Epithelial cell of esophagus (primary cell): Measurements from ENCODE around the gene ZNF487.
A peak's percentile ranks its signal among the peaks of the same experiment; 100 is the strongest.
"Not testable (repeated sequence)": the region's sequence is repeated elsewhere in the genome, so short reads cannot be mapped to it uniquely, and the experiment has no call there.

Experiments used
- DNase-seq: peaks from one replicate; pipeline ENCODE4 v3.0.0; 2010; ENCODE audit warnings: low read depth
- H3K4me3 ChIP-seq: 2 replicates; pipeline ENCODE4 v1.5.1; 2011; ENCODE audit warnings: mild to moderate bottlenecking, low read length, control low read depth
- TF ChIP-seq, protein P1 (sequence below): IDR thresholded peaks from 2 replicates; pipeline ENCODE4 v1.5.1; 2011; ENCODE audit warnings: low read depth, mild to moderate bottlenecking, low read length, control low read depth, inconsistent platforms; ENCODE audit not compliant: insufficient read depth; ENCODE audit errors: missing control alignments

ZNF487 gene

DNA sequence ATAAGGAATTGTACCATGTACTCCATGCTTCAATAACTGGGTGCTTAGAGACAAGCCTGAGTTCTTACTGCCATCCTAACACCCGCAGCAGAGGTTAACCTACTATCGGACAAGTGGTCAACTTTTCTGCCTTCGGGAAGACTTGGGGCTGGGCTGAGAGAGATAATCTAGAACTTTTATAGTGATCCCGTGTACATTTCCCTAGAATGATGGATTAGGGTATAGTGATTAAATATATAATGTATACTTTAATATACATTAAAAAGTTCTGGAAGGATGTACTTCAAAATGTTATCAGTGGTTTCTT, 15.8 kb upstream of the ZNF487 start:
- peak overlapping the region; percentile 48 for H3K4me3 ChIP-seq
- DNase-seq, result no peak
- TF ChIP-seq, protein P1, sequence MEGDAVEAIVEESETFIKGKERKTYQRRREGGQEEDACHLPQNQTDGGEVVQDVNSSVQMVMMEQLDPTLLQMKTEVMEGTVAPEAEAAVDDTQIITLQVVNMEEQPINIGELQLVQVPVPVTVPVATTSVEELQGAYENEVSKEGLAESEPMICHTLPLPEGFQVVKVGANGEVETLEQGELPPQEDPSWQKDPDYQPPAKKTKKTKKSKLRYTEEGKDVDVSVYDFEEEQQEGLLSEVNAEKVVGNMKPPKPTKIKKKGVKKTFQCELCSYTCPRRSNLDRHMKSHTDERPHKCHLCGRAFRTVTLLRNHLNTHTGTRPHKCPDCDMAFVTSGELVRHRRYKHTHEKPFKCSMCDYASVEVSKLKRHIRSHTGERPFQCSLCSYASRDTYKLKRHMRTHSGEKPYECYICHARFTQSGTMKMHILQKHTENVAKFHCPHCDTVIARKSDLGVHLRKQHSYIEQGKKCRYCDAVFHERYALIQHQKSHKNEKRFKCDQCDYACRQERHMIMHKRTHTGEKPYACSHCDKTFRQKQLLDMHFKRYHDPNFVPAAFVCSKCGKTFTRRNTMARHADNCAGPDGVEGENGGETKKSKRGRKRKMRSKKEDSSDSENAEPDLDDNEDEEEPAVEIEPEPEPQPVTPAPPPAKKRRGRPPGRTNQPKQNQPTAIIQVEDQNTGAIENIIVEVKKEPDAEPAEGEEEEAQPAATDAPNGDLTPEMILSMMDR, result no peak

DNA sequence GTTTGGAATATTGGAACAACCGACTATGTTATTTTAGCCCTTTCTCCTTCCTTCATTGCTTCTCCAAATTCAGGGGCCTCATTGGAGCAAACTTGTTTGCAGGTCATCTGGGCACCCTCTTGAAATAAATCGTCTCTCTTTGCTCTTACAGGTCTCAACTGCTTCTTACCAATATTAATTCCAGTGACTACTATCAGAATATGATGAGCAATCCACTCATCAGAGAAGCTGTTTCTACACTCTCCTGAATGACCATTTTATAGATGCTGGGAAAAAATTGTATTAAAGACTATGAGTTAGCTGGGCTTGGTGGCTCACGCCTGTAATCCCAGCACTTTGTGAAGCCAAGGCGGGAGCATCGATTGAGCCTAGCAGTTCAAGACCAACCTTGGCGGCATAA, 15.4 kb upstream of the ZNF487 start:
- TF ChIP-seq, protein P1, result no peak
- no peak for DNase-seq
- H3K4me3 ChIP-seq, result no peak overlapping the region

DNA sequence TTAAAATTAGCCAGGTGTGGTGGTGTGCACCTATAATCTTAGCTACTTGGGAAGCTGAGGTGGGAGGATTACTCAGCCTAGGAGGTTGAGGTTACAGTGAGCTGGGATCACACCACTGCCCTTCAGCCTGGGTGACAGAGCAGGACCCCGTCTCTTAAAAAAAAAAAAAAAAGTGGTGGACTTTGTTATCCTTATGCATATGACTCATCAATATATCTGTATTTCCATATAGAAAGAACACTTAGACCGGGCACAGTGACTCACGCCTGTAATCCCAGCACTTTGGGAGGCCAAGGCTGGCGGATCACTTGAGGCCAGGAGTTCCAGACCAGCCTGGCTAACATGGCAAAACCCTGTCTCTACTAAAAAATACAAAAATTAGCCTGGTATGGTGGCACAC, 15.0 kb upstream of the ZNF487 start:
- H3K4me3 ChIP-seq, DNase-seq: not testable (repeated sequence)

DNA sequence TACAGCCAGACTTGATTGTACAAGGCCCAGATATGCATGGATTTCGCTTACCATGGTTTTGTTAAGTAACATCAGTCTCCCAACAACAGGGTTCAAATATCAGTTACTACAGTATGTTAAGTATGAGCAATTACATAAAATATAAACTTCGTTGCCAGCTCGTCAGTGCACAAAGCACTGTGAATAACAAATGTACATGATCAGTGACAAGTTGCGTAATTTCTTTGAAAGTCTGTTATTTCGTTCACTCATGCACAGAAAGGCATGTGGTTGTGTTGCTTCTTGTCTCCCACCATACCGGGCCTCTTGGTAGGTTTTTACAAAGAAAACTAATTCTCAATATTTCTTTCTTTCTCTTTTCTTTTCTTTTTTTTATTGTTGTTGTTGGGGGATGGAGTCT, 12.5 kb upstream of the ZNF487 start:
- TF ChIP-seq, protein P1, result no peak
- no peak overlapping the region for H3K4me3 ChIP-seq
- no peak for DNase-seq

DNA sequence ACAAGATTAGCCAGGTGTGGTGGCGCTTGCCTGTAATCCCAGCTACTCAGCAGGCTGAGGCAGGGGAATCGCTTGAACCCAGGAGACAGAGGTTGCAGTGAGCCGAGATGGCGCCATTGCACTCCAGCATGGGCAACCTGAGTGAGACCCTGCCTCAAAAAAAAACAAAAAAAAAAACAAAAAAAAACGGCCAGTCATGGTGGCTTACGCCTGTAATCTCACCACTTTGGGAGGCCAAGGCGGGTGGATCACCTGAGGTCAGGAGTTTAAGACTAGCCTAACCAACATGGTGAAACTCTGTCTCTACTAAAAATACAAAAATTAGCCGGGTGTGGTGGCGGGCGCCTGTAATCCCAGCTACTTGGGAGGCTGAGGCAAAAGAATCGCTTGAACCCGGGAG, 10.4 kb upstream of the ZNF487 start:
- not testable (repeated sequence) for H3K4me3 ChIP-seq, DNase-seq

DNA sequence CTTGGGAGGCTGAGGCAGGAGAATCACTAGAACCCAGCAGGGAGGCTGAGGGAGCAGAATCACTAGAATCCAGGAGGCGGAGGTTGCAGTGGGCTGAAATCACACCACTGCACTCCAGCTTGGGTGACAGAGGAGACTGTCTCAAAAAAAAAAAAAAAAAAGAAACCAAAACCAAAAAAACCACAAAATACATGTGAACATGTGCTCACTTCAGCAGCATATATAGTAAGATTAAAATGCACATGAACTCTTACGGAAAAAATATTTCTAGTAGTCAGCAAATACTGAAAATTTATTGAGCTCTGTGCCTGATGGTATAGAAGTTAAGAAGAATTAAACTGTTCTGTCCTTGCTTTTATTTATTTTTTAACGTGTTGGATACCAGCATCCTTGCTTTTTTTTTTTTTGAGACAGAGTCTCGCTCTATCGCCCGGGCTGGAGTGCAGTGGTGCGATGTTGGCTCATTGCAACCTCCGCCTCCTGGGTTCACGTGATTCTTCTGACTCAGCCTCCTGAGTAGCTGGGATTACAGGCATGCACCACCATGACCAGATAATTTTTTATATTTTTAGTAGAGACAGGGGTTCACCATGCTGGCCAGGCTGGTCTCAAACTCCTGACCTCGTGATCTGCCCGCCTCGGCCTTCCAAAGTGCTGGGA, 9.6 kb upstream of the ZNF487 start:
- no peak overlapping the region for H3K4me3 ChIP-seq
- TF ChIP-seq, protein P1, result no peak
- no peak for DNase-seq

DNA sequence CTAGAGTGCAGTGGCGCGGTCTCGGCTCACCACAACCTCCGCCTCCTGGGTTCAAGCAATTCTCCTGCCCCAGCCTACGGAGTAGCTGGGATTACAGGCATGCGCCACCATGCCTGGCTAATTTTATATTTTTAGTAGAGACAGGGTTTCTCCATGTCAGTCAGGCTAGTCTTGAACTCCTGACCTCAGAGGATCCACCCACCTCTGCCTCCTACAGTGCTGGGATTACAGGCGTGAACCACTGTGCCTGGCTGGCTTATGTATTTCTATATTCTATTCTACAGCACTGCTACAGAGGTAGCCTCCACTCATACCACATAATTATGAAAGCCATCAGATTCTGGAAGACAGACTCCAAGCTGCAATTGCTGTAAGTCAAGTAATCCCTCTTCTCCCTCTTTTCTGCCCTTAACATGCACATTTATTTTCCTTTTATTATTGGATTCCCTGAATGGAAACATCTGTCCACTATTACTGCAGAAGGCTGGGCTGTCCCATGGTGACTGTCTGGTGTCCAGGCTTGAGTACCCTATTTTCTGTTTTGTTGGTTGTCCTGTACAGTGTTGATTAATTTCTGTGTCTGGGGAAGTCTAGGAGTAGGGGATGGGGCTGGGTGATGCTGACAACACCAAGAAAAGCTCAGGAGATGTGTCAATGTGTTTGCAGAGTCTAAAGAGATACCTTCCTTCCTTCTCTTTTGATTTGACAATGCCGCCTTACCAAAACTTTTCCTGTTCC, 5.8 kb upstream of the ZNF487 start:
- TF ChIP-seq, protein P1, result no peak
- H3K4me3 ChIP-seq, result no peak overlapping the region
- no peak for DNase-seq

DNA sequence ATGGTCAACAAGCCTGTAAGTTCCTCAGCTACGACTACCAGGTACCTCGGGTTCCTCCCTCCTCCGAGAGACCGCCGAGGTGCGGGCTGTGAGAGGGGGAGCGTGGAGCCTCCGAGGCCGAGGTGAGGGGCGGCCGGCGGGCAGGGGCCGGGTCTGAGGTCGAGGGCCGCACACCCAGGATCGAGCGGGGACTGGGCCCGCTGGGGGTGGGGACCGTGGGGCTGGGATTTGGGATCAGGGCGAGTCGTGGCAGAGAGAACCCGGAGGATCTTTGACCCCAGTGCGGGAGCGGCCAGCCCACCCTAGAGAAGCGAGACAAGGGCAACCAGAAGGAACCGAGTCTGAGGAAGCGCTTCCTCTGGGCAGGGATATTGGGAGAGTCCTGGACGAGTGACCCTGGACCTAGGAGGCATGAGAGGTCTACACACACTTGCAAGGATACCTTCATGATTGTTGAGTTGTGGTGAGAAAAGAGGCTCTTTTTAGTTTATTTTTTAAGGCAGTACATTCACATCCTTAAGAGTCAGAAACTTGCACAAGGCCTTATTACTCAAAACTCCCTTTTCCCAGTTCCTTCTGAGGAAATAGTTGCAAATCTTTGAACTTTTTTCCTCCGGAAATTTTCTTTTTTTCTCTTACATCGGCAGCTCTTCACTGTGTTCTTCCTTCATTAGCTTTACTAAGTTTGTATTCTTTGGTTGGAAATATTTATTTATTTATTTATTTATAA, 395 bp downstream of the ZNF487 start:
- peak overlapping the region; percentile 87 for H3K4me3 ChIP-seq
- DNase-seq, result no peak
- TF ChIP-seq, protein P1, result no peak
